Stimulated activated CD4-positive, alpha-beta T cell treated with anti-CD3 and anti-CD28 coated beads, Interleukin-2, amount 100 ng/mL, for 48 hours (primary cell): ENCODE data around the gene GALNT5.
"Not testable (repeated sequence)": the region's sequence is repeated elsewhere in the genome, so short reads cannot be mapped to it uniquely, and the experiment has no call there.

Source experiments
- DNase-seq, 2 donors: peaks; one replicate each; pipeline ENCODE4 v3.0.0-alpha.2; 2020

Gene GALNT5

DNA sequence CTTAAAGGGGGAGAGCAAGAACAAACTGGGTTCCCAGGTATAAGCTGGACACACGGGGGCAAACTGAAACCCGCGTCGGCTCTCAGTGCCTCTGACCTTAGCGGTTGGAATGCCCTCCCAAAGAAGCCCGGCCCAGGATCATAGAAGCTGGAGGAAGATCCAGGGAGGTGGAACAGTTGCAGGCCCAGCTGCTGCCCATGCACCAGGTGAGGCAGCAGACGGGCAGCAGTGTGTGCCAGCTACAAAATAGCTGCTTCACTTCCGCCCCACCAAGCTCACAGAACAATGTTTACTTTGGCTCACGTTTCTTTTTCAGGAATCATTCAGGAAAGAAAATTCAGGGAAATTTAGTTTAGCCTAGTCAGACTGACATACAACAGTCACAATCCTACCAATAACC, 72.0 kb downstream of the GALNT5 start:
- no peak for DNase-seq

DNA sequence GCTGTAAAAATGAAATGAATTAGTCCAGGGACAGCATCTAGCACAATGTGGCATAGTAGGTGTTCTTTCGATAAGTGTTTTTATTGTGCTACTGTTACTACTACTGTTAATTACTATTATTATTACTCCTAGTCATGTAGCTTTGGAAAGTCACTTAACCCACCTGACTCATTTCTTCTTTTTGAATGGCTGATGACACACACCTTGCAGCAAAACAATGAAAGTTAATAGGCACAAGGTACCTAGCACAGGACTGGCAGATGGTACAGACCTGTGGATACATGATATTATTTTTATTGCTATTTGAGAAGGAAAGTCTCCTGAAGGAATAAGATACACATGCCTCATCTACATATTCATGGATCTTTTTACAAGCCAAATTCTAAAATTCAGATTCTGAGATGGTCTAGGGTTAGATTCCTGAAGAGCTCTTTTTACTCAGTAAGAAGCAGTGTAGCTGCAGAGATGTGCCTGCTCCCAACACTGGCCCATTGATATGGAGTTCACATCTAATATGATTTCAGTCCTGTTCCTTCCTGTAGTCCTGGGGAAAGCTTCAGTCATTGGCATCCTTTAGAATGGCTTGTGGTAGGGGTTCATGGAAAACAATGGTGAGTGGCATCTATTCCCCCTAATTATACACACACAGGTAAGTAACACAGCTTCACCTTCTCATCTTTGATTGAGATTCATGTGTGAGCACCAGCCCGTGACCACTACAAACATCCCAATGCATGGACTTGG, 76.0 kb downstream of the GALNT5 start:
- no peak for DNase-seq

DNA sequence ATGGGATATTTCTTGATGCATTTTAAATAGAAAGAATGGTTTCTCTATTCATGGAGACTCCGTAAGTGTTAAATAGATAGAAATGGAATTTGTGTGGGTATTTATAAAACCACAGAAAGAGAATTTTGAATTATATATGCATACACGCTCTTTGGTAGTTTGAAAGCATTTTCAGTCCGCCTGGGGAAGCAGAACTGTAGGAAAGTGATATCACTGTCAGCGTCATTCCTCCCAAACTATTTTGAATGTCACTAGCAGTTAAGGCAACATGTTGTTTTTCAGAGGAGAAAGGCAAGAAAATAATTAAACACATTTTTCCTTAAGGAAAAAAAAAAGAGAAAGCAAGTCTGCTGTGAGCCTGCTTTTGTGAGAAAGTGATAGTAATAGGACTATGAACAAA, 76.8 kb downstream of the GALNT5 start:
- DNase-seq, result no peak

DNA sequence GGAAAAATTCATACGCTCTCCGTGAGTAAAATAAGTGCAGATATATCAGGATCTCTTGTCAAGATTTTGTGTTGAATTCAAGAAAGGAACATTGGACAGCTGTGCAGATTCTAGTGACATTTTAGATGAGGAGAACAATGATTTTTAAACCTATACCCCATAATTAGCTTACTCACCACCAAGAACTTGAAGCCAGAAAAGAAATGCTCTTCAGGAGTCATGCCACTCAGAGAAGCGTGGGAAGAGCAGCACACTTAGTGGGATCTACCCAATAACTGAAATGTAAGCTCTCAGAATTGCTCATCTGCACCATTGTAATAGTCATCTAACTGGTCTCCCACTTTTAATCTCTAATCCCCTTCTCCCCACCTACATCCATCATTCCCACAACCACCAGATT, 77.3 kb downstream of the GALNT5 start:
- no peak for DNase-seq

DNA sequence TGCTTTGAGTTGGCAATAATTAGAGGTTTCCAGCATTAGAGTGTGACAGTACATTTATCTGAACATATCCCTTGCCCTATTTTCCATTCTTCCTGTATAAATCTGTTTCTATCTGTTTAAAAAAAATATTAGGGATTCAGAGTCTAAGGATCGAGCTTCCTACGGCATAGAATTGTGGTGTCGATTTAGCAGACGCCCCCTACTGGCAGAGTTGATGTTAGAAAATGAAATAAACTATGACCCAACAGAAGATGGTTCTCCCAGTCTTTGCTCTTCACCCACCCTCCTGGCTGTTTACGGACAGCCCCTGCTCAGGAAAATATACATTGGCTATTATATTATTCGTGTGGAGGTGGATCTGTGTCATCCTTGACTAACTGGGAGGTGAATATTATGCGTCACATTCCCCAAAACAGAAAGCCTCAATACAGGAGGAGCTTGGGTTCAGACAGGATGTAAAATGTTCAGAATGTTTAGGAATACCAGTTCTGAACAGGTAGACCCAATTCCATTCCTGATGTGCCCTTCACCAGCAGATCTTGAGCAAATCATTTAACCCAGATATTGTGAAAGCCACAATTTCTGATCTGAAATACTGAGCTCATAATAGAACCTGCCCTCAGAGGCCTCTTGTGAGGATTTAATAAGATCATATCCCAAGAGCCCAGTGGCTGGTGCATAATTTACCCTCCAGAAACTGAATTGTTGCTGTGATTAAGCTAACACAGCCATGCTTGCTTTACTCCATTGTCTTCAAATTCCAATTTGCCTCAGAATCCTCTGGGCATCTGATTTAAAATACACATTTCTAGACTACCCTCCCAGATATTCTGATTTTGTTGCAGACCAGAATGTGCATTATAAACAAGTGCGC, 78.9 kb downstream of the GALNT5 start:
- DNase-seq, result peak; percentile 46 to 57

DNA sequence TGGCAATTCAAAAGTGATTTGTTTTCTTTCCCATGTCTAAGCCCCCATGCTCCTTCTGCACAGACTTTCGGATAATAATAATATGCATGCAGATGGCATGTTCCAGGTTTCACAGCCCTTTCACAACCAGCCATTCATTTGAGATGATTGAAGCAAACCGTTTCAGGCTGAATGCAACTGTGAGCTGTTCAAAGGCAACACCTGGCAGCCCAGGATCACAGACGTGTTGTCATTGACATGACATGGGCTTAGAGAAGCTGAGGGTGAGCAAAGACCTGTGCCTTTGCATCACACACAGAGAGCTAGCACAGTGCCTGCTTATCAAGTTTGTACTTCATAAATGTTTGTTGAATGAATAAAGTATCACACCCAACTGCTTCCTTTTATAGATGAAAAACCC, 80.5 kb downstream of the GALNT5 start:
- DNase-seq, result no peak

DNA sequence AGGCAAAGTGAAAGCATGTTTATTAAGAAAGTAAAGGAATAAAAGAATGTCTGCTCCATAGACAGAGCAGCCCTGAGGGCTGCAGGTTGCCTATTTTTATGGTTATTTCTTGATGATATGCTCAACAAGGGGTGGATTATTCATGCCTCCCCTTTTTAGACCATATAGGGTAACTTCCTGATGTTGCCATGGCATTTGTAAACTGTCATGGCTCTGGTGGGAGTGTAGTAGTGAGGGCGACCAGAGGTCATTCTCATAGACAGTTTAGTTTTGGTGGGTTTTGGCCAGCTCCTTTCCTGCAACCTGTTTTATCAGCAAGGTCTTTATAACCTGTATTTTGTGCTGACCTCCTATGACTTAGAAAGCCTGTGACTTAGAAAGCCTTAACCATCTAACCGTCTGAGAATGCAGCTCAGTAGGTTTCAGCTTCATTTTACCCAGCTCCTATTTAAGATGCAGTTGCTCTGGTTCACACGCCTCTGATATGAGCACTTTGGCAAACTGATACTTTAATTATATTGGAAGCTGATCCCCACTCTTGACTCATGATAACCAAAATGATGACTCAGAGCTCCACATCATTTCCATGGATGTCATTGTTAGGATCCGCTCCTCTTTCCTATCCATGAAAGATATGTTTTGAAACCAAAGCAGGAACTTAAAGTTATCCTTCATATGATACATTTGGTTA, 82.6 kb downstream of the GALNT5 start:
- no peak for DNase-seq

DNA sequence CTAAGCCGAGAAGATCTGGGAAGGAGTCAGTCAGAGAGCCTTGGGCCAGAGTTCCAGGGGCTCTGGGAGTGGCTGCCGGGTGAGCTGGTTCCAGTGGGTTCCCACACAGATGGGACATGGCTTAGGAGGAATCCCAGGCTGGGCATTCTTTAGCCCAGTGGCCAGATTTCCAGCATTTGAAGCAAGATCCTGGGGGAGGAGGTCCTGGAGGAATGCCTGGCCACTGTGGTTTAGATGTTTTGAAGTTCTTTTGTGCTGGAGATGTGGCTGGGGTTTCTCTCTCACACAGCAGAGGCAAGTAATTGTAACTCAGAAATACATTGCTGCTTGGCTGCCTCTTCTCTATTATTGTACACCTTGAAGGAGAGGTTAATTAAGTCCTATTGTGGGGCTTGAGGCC, 83.9 kb downstream of the GALNT5 start:
- DNase-seq, result not testable (repeated sequence)

DNA sequence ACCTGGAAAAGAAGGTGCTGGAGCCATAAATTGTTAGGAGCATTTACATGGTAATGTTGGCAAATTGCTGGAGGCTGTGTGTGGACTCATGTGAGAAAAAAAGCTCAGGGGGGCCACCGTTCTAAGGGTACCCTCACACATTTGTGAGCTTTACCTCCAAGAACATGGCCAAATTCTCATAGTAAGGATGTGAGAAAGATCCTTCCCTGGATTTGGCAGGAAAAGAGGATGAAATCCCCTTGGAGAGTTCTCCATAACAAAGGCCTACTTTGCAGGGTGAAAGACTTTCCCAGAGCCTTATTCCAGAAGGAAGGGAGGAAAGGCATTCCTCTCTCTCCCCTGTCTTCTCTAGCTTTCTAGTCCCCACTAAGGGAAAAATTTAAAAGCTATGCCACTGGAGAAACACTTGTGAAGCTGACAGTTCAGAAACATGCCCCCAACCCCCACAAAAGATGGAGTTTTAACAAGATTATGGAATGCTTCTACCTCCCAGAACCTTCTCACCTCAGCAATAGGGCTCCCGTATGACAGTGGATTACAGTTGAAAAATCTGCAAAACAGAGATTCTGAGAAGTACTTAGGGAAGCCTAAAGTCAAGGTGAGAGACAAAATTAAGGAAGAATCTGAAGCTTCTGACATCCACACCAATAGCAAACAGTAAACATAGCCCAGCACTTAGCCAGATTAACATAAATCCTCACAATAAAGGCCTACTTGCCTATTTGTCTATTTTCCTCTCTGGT, 88.3 kb downstream of the GALNT5 start:
- DNase-seq, result no peak

DNA sequence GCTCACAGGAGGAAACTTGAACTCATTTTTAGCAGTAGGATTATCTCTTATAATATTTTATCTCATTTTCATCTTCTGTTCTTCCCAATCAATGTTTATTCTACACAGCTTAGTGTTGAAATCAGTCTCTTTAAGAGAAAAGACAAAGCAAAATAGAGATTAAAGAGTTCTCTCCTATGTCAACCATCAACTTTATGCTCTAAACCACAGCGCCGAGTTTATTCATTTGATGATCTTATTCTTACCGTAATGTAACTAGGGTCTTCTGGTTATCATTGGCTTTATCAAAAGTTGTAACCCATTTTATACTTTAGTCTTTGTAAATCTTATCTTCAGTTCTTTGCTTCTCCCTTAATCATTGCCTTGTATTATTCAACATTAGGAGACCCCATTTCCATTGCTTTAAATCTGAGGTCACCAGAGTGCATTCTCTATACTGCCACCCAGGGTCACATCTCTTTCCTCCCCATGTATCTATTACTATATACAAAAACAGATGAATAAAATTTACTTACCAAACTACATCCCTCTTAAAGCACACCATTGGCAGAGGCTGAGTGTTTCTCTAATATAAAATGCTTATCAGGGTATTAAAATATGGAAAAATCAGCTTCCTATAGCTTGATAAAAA, 90.9 kb downstream of the GALNT5 start:
- no peak for DNase-seq

DNA sequence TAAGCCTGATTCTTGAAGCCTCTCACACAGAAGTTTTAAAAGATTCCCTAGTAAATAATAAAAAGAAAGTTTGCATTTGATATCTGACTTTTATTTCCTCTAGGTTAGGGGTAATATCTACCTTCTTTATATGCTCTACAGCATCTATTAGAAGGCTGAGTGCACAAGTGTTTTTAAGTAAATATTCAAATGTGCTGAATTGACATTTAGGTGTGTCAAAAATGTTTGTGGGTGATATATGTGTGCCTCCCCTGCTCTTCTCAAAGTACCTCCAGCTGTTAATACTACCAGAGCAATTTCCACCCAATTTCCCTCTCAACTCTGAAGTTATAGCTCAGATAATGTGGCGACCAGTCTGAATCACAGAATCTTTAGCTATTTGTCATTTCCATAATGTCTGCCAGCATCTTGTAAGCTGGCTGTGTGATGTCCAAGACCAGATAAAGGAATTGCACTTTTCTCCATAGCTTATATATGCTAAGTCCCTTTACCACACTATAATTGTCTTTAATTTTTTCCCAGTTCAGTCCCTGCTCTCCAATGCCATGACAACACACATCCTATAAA, 92.5 kb downstream of the GALNT5 start:
- DNase-seq, result no peak

DNA sequence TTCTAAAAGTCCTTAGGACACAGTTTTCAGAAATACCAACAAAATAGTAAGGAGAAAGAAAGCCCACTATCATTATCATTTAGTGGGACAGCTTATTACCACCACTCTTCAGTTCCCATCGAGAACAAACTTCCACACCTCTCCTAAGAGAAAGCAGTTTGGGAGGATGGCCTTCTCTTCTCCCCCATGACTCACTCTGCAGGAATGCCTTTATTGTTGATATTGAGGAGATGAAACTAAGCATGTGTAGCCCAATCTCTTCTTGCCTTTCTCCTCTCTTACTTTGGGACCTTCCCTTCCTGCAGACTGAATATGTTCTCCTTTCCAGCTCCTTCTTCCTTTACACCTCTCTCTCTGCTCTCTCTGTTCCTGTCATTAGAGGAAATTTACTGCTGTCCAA, 98.1 kb downstream of the GALNT5 start:
- DNase-seq, result no peak

DNA sequence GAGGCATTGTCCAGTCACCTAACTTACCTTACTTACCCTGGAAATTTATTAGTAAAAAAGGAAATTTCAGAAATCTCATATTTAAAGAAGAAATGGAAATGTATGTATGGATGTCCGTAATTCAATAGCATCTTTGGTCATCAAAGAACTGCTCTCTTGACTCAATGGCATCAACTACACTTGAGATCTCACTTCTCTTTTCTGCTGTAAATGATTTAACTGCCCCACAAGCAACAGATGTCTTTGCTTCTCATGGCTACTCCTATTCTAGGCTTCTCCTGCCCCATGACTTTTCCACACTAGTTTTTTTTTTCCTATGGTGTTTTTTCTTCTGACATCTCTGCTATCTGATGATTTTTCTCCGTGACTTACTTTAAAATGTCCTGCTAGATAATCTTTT, 102.1 kb downstream of the GALNT5 start:
- DNase-seq, result no peak

DNA sequence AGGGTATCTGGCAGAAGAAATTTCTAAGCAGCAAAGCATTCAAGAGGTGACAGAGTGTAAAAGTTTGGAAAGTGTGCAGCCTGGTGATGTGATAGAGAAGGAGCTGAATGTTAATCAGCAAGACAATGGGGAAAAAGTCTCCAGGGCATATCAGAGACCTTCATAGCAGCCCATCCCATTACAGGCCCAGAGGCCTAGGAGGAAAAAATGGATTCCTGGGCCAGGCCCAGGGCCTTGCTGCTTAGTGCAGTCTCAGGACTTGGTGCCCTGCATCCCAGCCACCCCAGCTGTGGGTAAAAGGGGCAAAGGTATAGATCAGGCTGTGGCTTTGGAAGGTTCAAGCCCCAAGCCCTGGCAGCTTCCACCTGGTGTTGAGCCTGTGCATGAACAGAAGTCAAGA, 104.0 kb downstream of the GALNT5 start:
- DNase-seq, result no peak

DNA sequence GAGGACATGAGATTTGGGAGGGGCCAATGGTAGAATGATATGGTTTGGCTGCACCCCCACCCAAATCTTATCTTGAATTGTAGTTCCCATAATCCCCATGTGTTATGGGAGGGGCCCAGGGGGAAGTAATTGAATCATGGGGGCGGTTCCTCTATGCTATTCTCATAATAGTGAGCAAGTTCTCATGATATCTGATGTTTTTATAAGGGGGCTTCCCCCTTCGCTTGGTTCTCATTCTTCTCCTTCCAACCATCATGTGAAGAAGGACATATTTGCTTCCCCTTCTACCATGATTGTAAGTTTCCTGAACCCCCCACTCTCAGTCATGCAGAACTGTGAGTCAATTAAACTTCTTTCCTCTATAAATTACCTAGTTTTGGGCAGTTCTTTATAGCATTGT, 105.1 kb downstream of the GALNT5 start:
- no peak for DNase-seq

DNA sequence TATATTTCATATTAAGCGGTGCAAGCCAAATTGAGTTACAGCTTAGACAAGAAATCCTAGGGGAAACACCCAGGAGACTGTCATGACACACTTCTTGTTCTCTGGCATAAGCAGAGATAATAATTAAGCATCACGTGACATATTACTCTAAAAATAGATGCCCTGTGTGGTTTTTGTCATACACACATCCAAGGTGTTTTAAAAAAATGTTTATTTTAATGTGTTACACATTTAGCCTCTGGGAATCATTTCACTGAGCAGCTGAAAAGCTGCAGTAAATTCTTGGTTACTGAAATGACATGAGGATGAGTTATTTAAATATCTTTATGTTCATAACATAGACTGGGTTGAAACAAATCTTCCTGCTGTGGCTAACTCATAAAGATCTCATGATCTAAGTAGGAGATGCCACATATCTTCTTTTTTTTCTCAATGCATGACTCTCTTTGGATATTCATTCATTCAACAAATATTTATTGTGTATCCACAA, 106.2 kb downstream of the GALNT5 start:
- no peak for DNase-seq
